Posterior cingulate gyrus (tissue), 11 donors: ENCODE results near the gene ERICH2.

Experiments
- DNase-seq, 10 donors: peaks; one replicate each; pipeline versions ENCODE4 v3.0.0 to v3.0.0-alpha.2; 2020 to 2021; ENCODE audit warnings: mixed read lengths in 3 of 10
- intact Hi-C: fragments of 100-400 bp; cut with DNase I; formaldehyde crosslinking; loops from one replicate; pipeline ENCODE4 v1.15.1; 2023

Gene ERICH2

GRCh38 chr2:170815746-170816503 lies 45.7 kb downstream of the ERICH2 start:
- DNase-seq = peak in 6 of 10 donors; percentile 50 to 91 (median 74)
- intact Hi-C loops = loop anchor here (5.0 kb wide), 1 partner anchor 454 kb away; no protein-coding TSS in a partner anchor

GRCh38 chr2:170816504-170817092 lies 46.4 kb downstream of the ERICH2 start, which contains the start of gene GAD1:
TSS of gene GAD1 (plus strand) at chr2:170816887. CDS start at chr2:170818592, 1,705 bp downstream.
- DNase-seq = peak in 9 of 10 donors; percentile 56 to 96 (median 78)

GRCh38 chr2:170817093-170818035 lies 47.2 kb downstream of the ERICH2 start:
- DNase-seq = peak in 1 of 10 donors; percentile 82
- intact Hi-C loops = loop anchor here (5.0 kb wide), 1 partner anchor 455 kb away; no protein-coding TSS in a partner anchor

More at GRCh38 chr2:170816504-170817092, 46.4 kb downstream of the ERICH2 start, which contains the start of gene GAD1:
- intact Hi-C loops = loop anchor here (5.0 kb wide), 1 partner anchor 454 kb away; no protein-coding TSS in a partner anchor

- DNase-seq = peak in 1 of 10 donors; percentile 79
- intact Hi-C loops = loop anchor here (5.0 kb wide), 1 partner anchor 456 kb away; no protein-coding TSS in a partner anchor
Observed at GRCh38 chr2:170818036-170818751, 48.0 kb downstream of the ERICH2 start.

- intact Hi-C loops = loop anchor here (5.0 kb wide), 1 partner anchor 457 kb away; no protein-coding TSS in a partner anchor
- peak in 1 of 10 donors; percentile 37 for DNase-seq
Observed at GRCh38 chr2:170818752-170819470, 48.7 kb downstream of the ERICH2 start.

GRCh38 chr2:170819680-170820664 lies 49.8 kb downstream of the ERICH2 start:
- peak in 1 of 10 donors; percentile 82 for DNase-seq

GRCh38 chr2:170820757-170821530 lies 50.8 kb downstream of the ERICH2 start:
- peak in 1 of 10 donors; percentile 62 for DNase-seq
- intact Hi-C loops = no loop called here

More at GRCh38 chr2:170819680-170820664, 49.8 kb downstream of the ERICH2 start:
- intact Hi-C loops = loop anchor here (5.0 kb wide), 1 partner anchor 458 kb away; no protein-coding TSS in a partner anchor

GRCh38 chr2:170821531-170822289 lies 51.5 kb downstream of the ERICH2 start:
- intact Hi-C loops = no loop called here
- peak in 1 of 10 donors; percentile 75 for DNase-seq

- intact Hi-C loops = no loop called here
- peak in 1 of 10 donors; percentile 88 for DNase-seq
Observed at GRCh38 chr2:170822290-170823087, 52.3 kb downstream of the ERICH2 start.

- intact Hi-C loops = no loop called here
- DNase-seq = peak in 2 of 10 donors; percentile 18 to 78
Observed at GRCh38 chr2:170823088-170823897, 53.1 kb downstream of the ERICH2 start.

- intact Hi-C loops = no loop called here
- DNase-seq = no peak
Observed at GRCh38 chr2:170823898-170824215, 53.7 kb downstream of the ERICH2 start.

- intact Hi-C loops = no loop called here
Observed at GRCh38 chr2:170824526-170825015, 54.4 kb downstream of the ERICH2 start.

GRCh38 chr2:170827841-170828532 lies 57.8 kb downstream of the ERICH2 start:
- DNase-seq = no peak
- intact Hi-C loops = no loop called here

More at GRCh38 chr2:170824526-170825015, 54.4 kb downstream of the ERICH2 start:
- DNase-seq = peak in 1 of 10 donors; percentile 20

- no peak for DNase-seq
- intact Hi-C loops = no loop called here
Observed at GRCh38 chr2:170828533-170828916, 58.3 kb downstream of the ERICH2 start.
